WI38 (cell line): ENCODE measurements around the gene KLHDC3.

Source experiments
- H3K4me3 ChIP-seq: 2 replicates; pipeline ENCODE4 v1.5.1; 2011; ENCODE audit warnings: low read depth, mild to moderate bottlenecking, control low read depth, low read length
- TF ChIP-seq, protein P1 (sequence below): IDR thresholded peaks from 2 replicates; pipeline ENCODE4 v1.5.1; 2012; ENCODE audit warnings: low read depth, mild to moderate bottlenecking, control low read depth, low read length

KLHDC3 gene

GRCh38 chr6:42979523-42980177, 34.4 kb upstream of the KLHDC3 start:
- H3K4me3 ChIP-seq = peak overlapping the region; percentile 80
- TF ChIP-seq, protein P1, sequence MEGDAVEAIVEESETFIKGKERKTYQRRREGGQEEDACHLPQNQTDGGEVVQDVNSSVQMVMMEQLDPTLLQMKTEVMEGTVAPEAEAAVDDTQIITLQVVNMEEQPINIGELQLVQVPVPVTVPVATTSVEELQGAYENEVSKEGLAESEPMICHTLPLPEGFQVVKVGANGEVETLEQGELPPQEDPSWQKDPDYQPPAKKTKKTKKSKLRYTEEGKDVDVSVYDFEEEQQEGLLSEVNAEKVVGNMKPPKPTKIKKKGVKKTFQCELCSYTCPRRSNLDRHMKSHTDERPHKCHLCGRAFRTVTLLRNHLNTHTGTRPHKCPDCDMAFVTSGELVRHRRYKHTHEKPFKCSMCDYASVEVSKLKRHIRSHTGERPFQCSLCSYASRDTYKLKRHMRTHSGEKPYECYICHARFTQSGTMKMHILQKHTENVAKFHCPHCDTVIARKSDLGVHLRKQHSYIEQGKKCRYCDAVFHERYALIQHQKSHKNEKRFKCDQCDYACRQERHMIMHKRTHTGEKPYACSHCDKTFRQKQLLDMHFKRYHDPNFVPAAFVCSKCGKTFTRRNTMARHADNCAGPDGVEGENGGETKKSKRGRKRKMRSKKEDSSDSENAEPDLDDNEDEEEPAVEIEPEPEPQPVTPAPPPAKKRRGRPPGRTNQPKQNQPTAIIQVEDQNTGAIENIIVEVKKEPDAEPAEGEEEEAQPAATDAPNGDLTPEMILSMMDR = no peak

GRCh38 chr6:42981836-42982235, 32.2 kb upstream of the KLHDC3 start:
- TF ChIP-seq, protein P1 = no peak
- H3K4me3 ChIP-seq = no peak overlapping the region

DNA sequence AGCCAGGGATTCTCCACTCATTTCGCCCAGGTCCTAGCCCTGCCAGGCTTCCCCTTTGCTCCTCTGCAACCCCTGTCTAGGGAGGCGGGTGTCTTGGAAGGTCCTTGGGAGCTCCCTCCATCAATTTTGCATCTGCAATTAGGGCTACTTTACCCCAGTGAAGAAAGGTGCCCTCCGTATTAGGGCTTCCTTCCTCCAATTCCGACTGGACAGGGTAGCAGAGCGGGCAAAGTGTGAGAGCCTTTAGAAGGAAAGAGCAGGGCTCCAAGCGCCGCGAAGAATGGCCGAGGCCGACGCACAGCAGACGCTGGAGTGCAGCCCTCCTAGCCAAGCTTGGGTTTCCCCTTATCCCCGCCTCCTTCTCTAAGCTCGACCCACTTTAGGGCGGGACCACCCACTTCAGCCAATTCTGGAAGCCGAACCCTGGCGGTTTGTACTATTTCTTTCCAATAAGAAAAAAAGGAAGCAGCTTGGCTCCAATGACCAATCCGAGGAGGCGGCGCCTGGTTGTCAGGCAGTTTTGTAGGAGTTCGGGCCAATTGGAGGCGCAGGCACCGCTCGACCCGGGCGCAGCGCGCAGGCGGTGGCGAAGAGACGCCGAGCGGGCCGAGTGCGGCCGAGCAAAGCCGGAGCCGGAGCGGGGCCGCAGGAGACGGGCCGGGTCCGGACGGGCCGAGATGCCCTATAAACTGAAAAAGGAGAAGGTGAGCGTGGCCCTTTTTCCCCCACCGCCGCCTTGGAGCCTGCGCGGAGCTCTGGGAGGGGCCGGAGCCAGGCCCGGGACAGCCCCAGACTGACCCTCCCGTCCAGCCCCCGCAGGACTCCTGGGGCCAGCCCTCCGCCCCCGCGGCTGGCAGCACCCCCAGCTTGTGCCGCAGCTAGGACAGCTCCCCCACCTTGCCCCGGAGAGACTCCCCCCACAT, 29.8 kb upstream of the KLHDC3 start, which contains the start of gene PPP2R5D:
Gene PPP2R5D (plus strand): TSS at position 570 of the 923 bp plus-strand sequence. CDS start 108 bp downstream, at position 678.
- TF ChIP-seq, protein P1 = no peak
- peak within 1 kb of the TSS; percentile 77 for H3K4me3 ChIP-seq

DNA sequence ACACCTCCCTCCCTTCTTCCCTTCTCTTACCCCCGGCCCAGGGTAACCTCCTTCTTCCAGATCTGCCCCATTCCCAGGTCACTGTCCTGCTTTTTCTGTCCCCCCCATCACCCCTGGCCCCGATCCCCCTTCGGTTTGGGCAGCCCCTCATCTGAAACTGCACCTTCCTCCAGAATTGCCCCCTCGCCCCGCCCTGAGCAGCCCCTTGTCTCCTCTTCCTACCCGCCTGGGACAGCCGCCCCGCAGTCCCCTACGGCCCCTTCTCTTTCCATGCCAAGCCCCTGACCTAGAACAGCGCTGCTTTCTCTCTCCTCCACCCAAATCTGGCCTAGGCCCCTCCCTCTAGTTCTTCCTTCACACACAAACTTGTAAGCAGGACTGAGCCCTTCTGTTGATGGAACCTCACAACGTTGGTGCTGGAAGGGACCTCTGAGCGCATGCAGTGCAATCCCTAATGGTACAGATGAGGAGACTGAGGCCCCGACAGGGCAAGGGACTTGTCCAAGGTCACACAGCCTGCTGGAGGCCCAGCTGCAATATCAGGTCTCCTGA, 29.0 kb upstream of the KLHDC3 start:
- H3K4me3 ChIP-seq = peak overlapping the region; percentile 77
- TF ChIP-seq, protein P1 = no peak

DNA sequence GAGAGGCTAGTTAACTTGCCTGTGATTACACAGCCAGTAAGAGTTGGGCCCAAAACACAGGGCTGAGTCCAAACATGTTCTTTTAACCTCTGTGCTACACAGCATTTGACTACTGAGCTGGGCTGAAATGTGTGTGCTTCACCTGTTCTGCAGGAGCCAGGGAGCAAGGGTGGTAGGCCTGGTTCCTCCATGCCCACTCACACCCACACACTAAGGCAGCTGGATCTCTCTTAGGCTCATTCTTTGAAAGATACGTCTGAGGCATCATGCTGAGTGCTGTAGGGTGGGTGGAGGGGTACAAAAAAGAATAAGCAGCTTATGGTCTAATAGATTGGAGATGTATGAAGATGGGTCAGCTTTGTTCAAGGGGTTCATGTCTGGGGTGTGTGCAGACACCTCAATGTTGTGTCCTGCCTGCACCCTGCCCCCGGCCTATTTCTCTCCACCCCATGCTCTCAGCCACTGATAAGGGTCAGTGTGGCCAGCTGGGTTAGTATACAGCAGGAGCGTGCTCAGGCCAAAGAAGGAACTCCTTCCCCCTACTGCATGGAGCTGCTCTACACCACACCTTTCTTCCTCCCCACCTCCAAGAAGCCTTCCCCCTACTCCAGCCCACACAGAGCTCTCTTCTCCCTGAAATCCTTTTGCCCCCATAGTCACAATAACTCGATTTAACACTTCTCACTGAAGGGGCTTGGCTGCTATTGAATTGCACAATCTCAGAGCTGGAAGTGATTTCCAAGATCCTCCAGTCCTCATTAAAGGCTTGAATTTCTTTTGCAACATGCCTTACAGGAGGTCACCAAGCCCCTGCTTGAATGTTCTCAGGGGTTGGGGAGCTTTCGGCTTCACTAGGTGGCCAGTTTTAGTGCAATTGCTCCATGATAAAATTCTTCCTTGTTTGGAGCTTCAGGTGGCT, 26.3 kb upstream of the KLHDC3 start:
- TF ChIP-seq, protein P1 = no peak
- no peak overlapping the region for H3K4me3 ChIP-seq

GRCh38 chr6:42988486-42989020, 25.5 kb upstream of the KLHDC3 start:
- H3K4me3 ChIP-seq = no peak overlapping the region
- TF ChIP-seq, protein P1 = no peak
